Astrocyte (in vitro differentiated cells and primary cell): ENCODE measurements around the gene SAPCD2.
"Not testable (repeated sequence)": the region's sequence is repeated elsewhere in the genome, so short reads cannot be mapped to it uniquely, and the experiment has no call there.

ENCODE experiments used
- CTCF ChIP-seq: IDR thresholded peaks from 2 replicates; pipeline ENCODE4 v1.5.1; 2011; ENCODE audit warnings: low read depth, mild to moderate bottlenecking, inconsistent platforms, low read length, moderate library complexity; ENCODE audit not compliant: insufficient read depth
- EZH2 ChIP-seq: IDR thresholded peaks from 2 replicates; pipeline ENCODE4 v1.6.1; 2012; ENCODE audit warnings: mild to moderate bottlenecking, low read length, inconsistent platforms; ENCODE audit not compliant: insufficient read depth

- not testable (repeated sequence) for TF ChIP-seq CTCF, EZH2
These were observed 7.6 kb downstream of the SAPCD2 start for GRCh38 chr9:137062798-137063197.
